BE2C (cell line): ENCODE results near the gene BCAP31.
"Not testable (repeated sequence)": the region's sequence is repeated elsewhere in the genome, so short reads cannot be mapped to it uniquely, and the experiment has no call there.

Experiments
- DNase-seq: peaks from one replicate; pipeline ENCODE4 v3.0.0-alpha.2; 2020
- H3K27me3 ChIP-seq: fragments of 250-450 bp; sonication (Bioruptor Pico); 2 replicates; pipeline ENCODE4 v1.5.1; 2020; ENCODE audit warnings: mild to moderate bottlenecking
- H3K36me3 ChIP-seq: fragments of 250-450 bp; sonication (Bioruptor Pico); 2 replicates; pipeline ENCODE4 v1.5.1; 2020; ENCODE audit warnings: mild to moderate bottlenecking
- H3K4me1 ChIP-seq: fragments of 250-450 bp; sonication (Bioruptor Pico); 2 replicates; pipeline ENCODE4 v1.5.1; 2020
- H3K4me3 ChIP-seq: 2 replicates; pipeline ENCODE4 v1.5.1; 2011; ENCODE audit warnings: low read depth, low read length
- H3K9me3 ChIP-seq: fragments of 250-450 bp; sonication (Bioruptor Pico); 2 replicates; pipeline ENCODE4 v1.5.1; 2020
- CTCF ChIP-seq: IDR thresholded peaks from 2 replicates; pipeline ENCODE4 v1.5.1; 2012; ENCODE audit warnings: mild to moderate bottlenecking, low read depth, low read length

BCAP31 gene

GRCh38 chrX:153709726-153710674 lies 14.2 kb downstream of the BCAP31 start:
- H3K4me1 ChIP-seq, result no peaks in the 10 kb centered on the region
- H3K9me3 ChIP-seq, result no peaks in the 10 kb centered on the region
- no peak for TF ChIP-seq CTCF
- DNase-seq, result no peak
- H3K4me3 ChIP-seq, result no peak overlapping the region
- H3K36me3 ChIP-seq, result peaks cover 8% of the 10 kb centered on the region
- H3K27me3 ChIP-seq, result no peaks in the 10 kb centered on the region

GRCh38 chrX:153708415-153708814 lies 15.8 kb downstream of the BCAP31 start:
- no peaks in the 10 kb centered on the region; the same call in 1 of the 2 replicates for H3K36me3 ChIP-seq
- peak; percentile 67 for TF ChIP-seq CTCF
- DNase-seq, result peak; percentile 84
- no peaks in the 10 kb centered on the region for H3K27me3 ChIP-seq
- H3K4me1 ChIP-seq, result no peaks in the 10 kb centered on the region
- H3K9me3 ChIP-seq, result no peaks in the 10 kb centered on the region
- no peak overlapping the region for H3K4me3 ChIP-seq

- H3K27me3 ChIP-seq, result no peaks in the 10 kb centered on the region
- DNase-seq, result no peak
- no peak overlapping the region for H3K4me3 ChIP-seq
- no peak for TF ChIP-seq CTCF
- no peaks in the 10 kb centered on the region for H3K4me1 ChIP-seq
- H3K36me3 ChIP-seq, result no peaks in the 10 kb centered on the region; the same call in 1 of the 2 replicates
- H3K9me3 ChIP-seq, result no peaks in the 10 kb centered on the region
Observed at GRCh38 chrX:153707406-153707805, 16.8 kb downstream of the BCAP31 start.

- no peak for DNase-seq
- H3K9me3 ChIP-seq, result no peaks in the 10 kb centered on the region
- H3K36me3 ChIP-seq, result no peaks in the 10 kb centered on the region; the same call in 1 of the 2 replicates
Observed at GRCh38 chrX:153706799-153707198, 17.4 kb downstream of the BCAP31 start.

GRCh38 chrX:153705403-153706060 lies 18.7 kb downstream of the BCAP31 start:
- not testable (repeated sequence) for DNase-seq, H3K4me3 ChIP-seq, H3K36me3 ChIP-seq, H3K27me3 ChIP-seq, H3K9me3 ChIP-seq, H3K4me1 ChIP-seq
- TF ChIP-seq CTCF, result peak; percentile 15; the same call in 1 of the 2 replicates

More at GRCh38 chrX:153706799-153707198, 17.4 kb downstream of the BCAP31 start:
- Histone ChIP-seq H3K27me3 (no peaks in the 10 kb centered on the region), H3K4me1 (no peaks in the 10 kb centered on the region), H3K4me3 (no peak overlapping the region)
- no peak for TF ChIP-seq CTCF

GRCh38 chrX:153704631-153705402 lies 19.4 kb downstream of the BCAP31 start:
- not testable (repeated sequence) for H3K36me3 ChIP-seq, DNase-seq, H3K4me3 ChIP-seq, H3K27me3 ChIP-seq, H3K4me1 ChIP-seq, H3K9me3 ChIP-seq
